SK-N-SH treated with all-trans-retinoic acid at 6 μM for 48 hours (cell line): ENCODE data around the gene WDR19.
"Not testable (repeated sequence)": the region's sequence is repeated elsewhere in the genome, so short reads cannot be mapped to it uniquely, and the experiment has no call there.

Experiments
- ATAC-seq: fragments of 200-7000 bp; cut with Tn5 transposase; 3 replicates; pipeline ENCODE4 v1.9.1; 2020; ENCODE audit warnings: mild to moderate bottlenecking, moderate library complexity
- ARNTL ChIP-seq: fragments of 450-650 bp; formaldehyde crosslinking; IDR thresholded peaks from 2 replicates; pipeline ENCODE4 v1.5.0; 2020; ENCODE audit warnings: low read depth, mild to moderate bottlenecking, moderate library complexity, borderline replicate concordance
- BACH2 ChIP-seq: fragments of 250-450 bp; sonication (Bioruptor Pico); IDR thresholded peaks from 2 replicates; pipeline ENCODE4 v1.9.0; 2021; ENCODE audit warnings: mild to moderate bottlenecking, borderline replicate concordance
- CREB5 ChIP-seq: fragments of 250-450 bp; sonication (Bioruptor Pico); IDR thresholded peaks from 2 replicates; pipeline ENCODE4 v1.5.1; 2020; ENCODE audit warnings: low read depth, mild to moderate bottlenecking, moderate library complexity
- ESRRG ChIP-seq: fragments of 250-450 bp; sonication (Bioruptor Pico); IDR thresholded peaks from 2 replicates; pipeline ENCODE4 v1.6.1; 2021; ENCODE audit warnings: mild to moderate bottlenecking
- GLIS3 ChIP-seq: fragments of 250-450 bp; sonication (Bioruptor Pico); IDR thresholded peaks from 2 replicates; pipeline ENCODE4 v1.5.0; 2020; ENCODE audit warnings: mild to moderate bottlenecking, moderate library complexity
- ISL1 ChIP-seq: fragments of 250-450 bp; sonication (Bioruptor Pico); IDR thresholded peaks from 2 replicates; pipeline ENCODE4 v2.1.2; 2022; ENCODE audit warnings: mild to moderate bottlenecking, moderate library complexity
- OSR1 ChIP-seq: fragments of 250-450 bp; sonication (Bioruptor Pico); IDR thresholded peaks from 2 replicates; pipeline ENCODE4 v1.8.0; 2022; ENCODE audit warnings: moderate library complexity, mild to moderate bottlenecking, inconsistent platforms
- PATZ1 ChIP-seq: fragments of 250-450 bp; sonication (Bioruptor Pico); IDR thresholded peaks from 2 replicates; pipeline ENCODE4 v1.8.0; 2020; ENCODE audit warnings: mild to moderate bottlenecking, moderate library complexity, borderline replicate concordance
- PPARA ChIP-seq: fragments of 250-450 bp; sonication (Bioruptor Pico); IDR thresholded peaks from 2 replicates; pipeline ENCODE4 v1.5.0; 2020; ENCODE audit warnings: mild to moderate bottlenecking, borderline replicate concordance
- RARB ChIP-seq: fragments of 250-450 bp; sonication (Bioruptor Pico); IDR thresholded peaks from 2 replicates; pipeline ENCODE4 v1.8.0; 2021; ENCODE audit warnings: mild to moderate bottlenecking, moderate library complexity
- TCF4 ChIP-seq: fragments of 250-450 bp; sonication (Bioruptor Pico); IDR thresholded peaks from 2 replicates; pipeline ENCODE4 v1.8.0; 2021; ENCODE audit warnings: mild to moderate bottlenecking, moderate library complexity, borderline replicate concordance
- TOX ChIP-seq: fragments of 250-450 bp; sonication (Bioruptor Pico); IDR thresholded peaks from 2 replicates; pipeline ENCODE4 v1.8.0; 2021; ENCODE audit warnings: mild to moderate bottlenecking, moderate library complexity, borderline replicate concordance
- ZC3H10 ChIP-seq: fragments of 250-450 bp; sonication (Bioruptor Pico); IDR thresholded peaks from 2 replicates; pipeline ENCODE4 v1.5.1; 2021; ENCODE audit warnings: mild to moderate bottlenecking, moderate library complexity
- ZFP3 ChIP-seq: fragments of 250-450 bp; sonication (Bioruptor Pico); IDR thresholded peaks from 2 replicates; pipeline ENCODE4 v1.5.0; 2020; ENCODE audit warnings: mild to moderate bottlenecking, moderate library complexity
- ZFP30 ChIP-seq: fragments of 450-650 bp; formaldehyde crosslinking; IDR thresholded peaks from 2 replicates; pipeline ENCODE4 v1.5.0; 2022; ENCODE audit warnings: mild to moderate bottlenecking, moderate library complexity
- ZNF565 ChIP-seq: fragments of 450-650 bp; formaldehyde crosslinking; conservative IDR thresholded peaks from 2 replicates; pipeline ENCODE4 v1.5.0; 2020; ENCODE audit warnings: low read depth, mild to moderate bottlenecking, moderate library complexity
- ZNF70 ChIP-seq: fragments of 450-650 bp; formaldehyde crosslinking; IDR thresholded peaks from 2 replicates; pipeline ENCODE4 v1.5.0; 2020; ENCODE audit warnings: mild to moderate bottlenecking, moderate library complexity
- ZNF8 ChIP-seq: fragments of 450-650 bp; formaldehyde crosslinking; IDR thresholded peaks from 2 replicates; pipeline ENCODE4 v1.5.0; 2020; ENCODE audit warnings: mild to moderate bottlenecking, moderate library complexity
- TF ChIP-seq, protein P1 (sequence below): fragments of 250-450 bp; sonication (Bioruptor Pico); IDR thresholded peaks from 2 replicates; pipeline ENCODE4 v1.5.1; 2021; ENCODE audit warnings: mild to moderate bottlenecking, moderate library complexity
- TF ChIP-seq, protein P2 (sequence below): fragments of 250-450 bp; sonication (Bioruptor Pico); IDR thresholded peaks from 2 replicates; pipeline ENCODE4 v1.8.0; 2021; ENCODE audit warnings: low read depth, mild to moderate bottlenecking, moderate library complexity, borderline replicate concordance

Gene WDR19

GRCh38 chr4:39166669-39167068 is 15.7 kb upstream of the WDR19 start:
- TF ChIP-seq TCF4 (CRISPR knock-in tag): no peak
- TF ChIP-seq GLIS3 (CRISPR knock-in tag): no peak
- no peak for TF ChIP-seq ZNF8 (CRISPR knock-in tag)
- no peak for TF ChIP-seq ZFP3 (CRISPR knock-in tag)
- no peak for TF ChIP-seq ISL1 (CRISPR knock-in tag)
- no peak for ATAC-seq

DNA sequence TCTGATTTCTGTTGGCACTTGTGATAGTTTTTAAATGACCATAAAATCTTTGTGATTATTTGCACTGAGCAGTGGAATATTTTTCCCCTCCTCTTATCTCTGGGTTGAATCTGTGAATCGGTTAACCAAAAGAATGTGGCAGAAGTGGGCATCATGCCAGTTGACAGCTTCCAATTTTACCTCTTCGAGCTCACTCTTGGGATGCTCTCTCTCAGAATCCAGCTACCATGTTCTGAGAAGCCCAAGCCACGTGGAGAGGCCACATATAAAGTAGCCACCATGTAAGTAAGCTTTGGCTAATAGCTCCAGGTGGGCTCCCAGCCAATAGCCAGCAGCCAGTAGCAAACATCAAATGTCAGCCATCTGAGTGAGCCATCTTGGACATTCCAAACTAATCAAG is 12.9 kb upstream of the WDR19 start:
- TF ChIP-seq ARNTL (CRISPR knock-in tag) (no peak), ZC3H10 (CRISPR knock-in tag) (no peak)
- no peak for ATAC-seq

DNA sequence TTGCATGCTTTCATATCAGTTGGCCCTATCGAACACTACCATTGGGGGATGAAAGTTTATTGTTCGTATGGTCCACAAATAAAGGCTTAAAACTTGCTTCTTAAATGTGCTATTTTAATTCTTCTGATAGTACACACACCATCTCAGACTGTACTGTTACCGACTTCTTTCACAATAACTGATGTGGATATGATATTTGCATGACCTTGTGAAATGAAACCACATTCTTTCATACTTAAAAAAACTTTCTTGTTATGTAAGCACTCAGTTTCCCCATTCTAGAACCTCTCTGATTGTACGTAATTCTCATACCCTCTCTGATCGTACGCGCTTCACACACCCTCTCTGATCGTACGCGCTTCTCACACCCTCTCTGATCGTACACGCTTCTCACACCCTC is 12.0 kb upstream of the WDR19 start:
- TF ChIP-seq ZC3H10 (CRISPR knock-in tag): no peak
- TF ChIP-seq, protein P1, sequence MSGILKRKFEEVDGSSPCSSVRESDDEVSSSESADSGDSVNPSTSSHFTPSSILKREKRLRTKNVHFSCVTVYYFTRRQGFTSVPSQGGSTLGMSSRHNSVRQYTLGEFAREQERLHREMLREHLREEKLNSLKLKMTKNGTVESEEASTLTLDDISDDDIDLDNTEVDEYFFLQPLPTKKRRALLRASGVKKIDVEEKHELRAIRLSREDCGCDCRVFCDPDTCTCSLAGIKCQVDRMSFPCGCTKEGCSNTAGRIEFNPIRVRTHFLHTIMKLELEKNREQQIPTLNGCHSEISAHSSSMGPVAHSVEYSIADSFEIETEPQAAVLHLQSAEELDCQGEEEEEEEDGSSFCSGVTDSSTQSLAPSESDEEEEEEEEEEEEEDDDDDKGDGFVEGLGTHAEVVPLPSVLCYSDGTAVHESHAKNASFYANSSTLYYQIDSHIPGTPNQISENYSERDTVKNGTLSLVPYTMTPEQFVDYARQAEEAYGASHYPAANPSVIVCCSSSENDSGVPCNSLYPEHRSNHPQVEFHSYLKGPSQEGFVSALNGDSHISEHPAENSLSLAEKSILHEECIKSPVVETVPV: no peak
- ATAC-seq: no peak

DNA sequence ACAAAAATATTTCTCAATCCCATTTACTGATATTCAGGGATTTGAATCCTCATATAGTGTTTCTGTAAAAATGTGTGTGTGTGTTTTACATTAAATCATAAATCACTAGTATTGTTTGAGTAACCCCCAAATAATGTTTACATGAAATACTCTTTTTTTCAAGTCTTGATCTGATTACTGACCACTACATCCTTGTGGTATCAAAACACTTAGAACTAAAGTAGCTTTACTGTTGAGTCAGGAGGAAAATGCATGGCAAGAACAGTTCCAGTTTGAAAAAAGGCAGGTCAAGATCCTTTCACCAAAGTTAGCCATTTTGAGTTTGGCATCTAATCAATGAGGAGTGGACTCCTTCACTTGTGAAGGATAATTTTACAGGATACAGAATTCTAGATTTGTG is 3.6 kb upstream of the WDR19 start:
- TF ChIP-seq TCF4 (CRISPR knock-in tag) (no peak), GLIS3 (CRISPR knock-in tag) (no peak), OSR1 (CRISPR knock-in tag) (no peak), ISL1 (CRISPR knock-in tag) (no peak), ZNF8 (CRISPR knock-in tag) (no peak), BACH2 (CRISPR knock-in tag) (no peak), ZNF565 (CRISPR knock-in tag) (no peak)
- TF ChIP-seq, protein P1: no peak
- TF ChIP-seq, protein P2, sequence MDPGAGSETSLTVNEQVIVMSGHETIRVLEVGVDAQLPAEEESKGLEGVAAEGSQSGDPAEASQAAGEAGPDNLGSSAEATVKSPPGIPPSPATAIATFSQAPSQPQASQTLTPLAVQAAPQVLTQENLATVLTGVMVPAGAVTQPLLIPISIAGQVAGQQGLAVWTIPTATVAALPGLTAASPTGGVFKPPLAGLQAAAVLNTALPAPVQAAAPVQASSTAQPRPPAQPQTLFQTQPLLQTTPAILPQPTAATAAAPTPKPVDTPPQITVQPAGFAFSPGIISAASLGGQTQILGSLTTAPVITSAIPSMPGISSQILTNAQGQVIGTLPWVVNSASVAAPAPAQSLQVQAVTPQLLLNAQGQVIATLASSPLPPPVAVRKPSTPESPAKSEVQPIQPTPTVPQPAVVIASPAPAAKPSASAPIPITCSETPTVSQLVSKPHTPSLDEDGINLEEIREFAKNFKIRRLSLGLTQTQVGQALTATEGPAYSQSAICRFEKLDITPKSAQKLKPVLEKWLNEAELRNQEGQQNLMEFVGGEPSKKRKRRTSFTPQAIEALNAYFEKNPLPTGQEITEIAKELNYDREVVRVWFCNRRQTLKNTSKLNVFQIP (CRISPR knock-in tag): no peak
- no peak for ATAC-seq

- TF ChIP-seq OSR1 (CRISPR knock-in tag) (no peak), PATZ1 (CRISPR knock-in tag) (no peak), ESRRG (no peak), ISL1 (CRISPR knock-in tag) (no peak), PPARA (CRISPR knock-in tag) (no peak), ZNF8 (CRISPR knock-in tag) (no peak)
- no peak for ATAC-seq
Measured at GRCh38 chr4:39179681-39180080, 2.6 kb upstream of the WDR19 start.

DNA sequence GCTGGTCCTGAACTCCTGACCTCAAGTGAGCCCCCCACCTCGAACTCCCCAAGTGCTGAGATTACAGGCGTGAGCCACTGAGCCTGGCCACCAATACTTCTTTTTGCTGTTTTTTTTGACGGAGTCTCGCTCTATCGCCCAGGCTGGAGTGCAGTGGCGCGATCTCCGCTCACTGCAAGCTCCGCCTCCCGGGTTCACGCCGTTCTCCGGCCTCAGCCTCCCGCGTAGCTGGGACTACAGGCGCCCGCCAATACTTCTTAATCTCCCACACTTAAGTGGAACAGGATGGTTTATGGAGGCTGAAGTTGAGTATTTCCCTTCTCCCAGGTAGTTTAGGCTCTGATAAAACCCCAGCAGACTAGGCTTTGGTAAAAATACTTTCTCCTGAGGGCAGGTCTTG is 1.7 kb upstream of the WDR19 start:
- ATAC-seq: not testable (repeated sequence)

- no peak for ATAC-seq
- TF ChIP-seq ISL1 (CRISPR knock-in tag) (no peak), ARNTL (CRISPR knock-in tag) (no peak), ZNF565 (CRISPR knock-in tag) (no peak), TOX (CRISPR knock-in tag) (no peak), ZFP30 (CRISPR knock-in tag) (no peak), ZNF70 (CRISPR knock-in tag) (no peak), ZNF8 (CRISPR knock-in tag) (no peak), CREB5 (CRISPR knock-in tag) (no peak), RARB (CRISPR knock-in tag) (no peak), PATZ1 (CRISPR knock-in tag) (no peak)
- TF ChIP-seq, protein P2 (CRISPR knock-in tag): no peak
Measured at GRCh38 chr4:39181520-39181904, 817 bp upstream of the WDR19 start.
